IPS-18c (cell line): ENCODE data around the gene GJA4.

ENCODE experiments used
- H3K4me3 ChIP-seq: 2 replicates; pipeline ENCODE4 v1.7.0; 2013; ENCODE audit warnings: low read depth, mild to moderate bottlenecking, low read length, moderate library complexity; ENCODE audit not compliant: insufficient read depth
- H3K9me3 ChIP-seq: one replicate; pipeline ENCODE4 v1.6.1; 2013; ENCODE audit warnings: mild to moderate bottlenecking, low read length, moderate library complexity; ENCODE audit not compliant: control insufficient read depth, insufficient read depth

Gene GJA4

DNA sequence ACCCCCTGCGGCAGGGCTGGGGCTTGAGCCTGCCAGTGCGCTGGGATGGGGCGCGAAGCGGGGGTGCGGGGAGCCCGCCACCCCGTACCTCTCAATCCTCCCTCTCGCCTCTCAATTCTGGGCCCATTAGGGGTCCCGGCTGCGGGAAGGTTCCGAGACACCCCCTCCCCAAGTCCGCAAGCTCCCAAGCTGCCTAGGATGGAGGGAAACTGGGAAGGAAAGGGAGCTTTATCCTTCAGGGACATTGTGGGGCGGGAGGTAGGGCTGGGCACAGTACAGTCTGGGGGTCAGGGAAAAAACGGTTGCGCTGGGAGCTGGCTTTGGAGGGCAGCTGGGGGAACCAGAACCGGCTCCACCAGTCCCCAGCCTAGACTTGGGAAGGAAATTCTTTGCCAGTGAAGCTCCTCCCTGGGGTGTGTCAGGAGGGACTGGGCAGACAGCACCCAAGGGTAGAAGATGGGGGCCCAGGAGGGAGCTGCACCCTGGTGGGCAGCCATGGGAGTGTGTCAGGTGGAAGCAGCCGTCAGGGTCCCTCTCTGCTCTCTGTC lies 10.9 kb upstream of the GJA4 start:
- no peaks in the 10 kb centered on the region for H3K9me3 ChIP-seq
- H3K4me3 ChIP-seq, result peak overlapping the region; percentile 63

DNA sequence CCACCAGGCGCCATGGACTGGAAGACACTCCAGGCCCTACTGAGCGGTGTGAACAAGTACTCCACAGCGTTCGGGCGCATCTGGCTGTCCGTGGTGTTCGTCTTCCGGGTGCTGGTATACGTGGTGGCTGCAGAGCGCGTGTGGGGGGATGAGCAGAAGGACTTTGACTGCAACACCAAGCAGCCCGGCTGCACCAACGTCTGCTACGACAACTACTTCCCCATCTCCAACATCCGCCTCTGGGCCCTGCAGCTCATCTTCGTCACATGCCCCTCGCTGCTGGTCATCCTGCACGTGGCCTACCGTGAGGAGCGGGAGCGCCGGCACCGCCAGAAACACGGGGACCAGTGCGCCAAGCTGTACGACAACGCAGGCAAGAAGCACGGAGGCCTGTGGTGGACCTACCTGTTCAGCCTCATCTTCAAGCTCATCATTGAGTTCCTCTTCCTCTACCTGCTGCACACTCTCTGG lies 8.0 kb upstream of the GJA4 start:
- no peak overlapping the region for H3K4me3 ChIP-seq
- no peaks in the 10 kb centered on the region for H3K9me3 ChIP-seq

DNA sequence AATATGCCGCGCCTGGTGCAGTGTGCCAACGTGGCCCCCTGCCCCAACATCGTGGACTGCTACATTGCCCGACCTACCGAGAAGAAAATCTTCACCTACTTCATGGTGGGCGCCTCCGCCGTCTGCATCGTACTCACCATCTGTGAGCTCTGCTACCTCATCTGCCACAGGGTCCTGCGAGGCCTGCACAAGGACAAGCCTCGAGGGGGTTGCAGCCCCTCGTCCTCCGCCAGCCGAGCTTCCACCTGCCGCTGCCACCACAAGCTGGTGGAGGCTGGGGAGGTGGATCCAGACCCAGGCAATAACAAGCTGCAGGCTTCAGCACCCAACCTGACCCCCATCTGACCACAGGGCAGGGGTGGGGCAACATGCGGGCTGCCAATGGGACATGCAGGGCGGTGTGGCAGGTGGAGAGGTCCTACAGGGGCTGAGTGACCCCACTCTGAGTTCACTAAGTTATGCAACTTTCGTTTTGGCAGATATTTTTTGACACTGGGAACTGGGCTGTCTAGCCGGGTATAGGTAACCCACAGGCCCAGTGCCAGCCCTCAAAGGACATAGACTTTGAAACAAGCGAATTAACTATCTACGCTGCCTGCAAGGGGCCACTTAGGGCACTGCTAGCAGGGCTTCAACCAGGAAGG lies 7.4 kb upstream of the GJA4 start:
- no peak overlapping the region for H3K4me3 ChIP-seq
- no peaks in the 10 kb centered on the region for H3K9me3 ChIP-seq

DNA sequence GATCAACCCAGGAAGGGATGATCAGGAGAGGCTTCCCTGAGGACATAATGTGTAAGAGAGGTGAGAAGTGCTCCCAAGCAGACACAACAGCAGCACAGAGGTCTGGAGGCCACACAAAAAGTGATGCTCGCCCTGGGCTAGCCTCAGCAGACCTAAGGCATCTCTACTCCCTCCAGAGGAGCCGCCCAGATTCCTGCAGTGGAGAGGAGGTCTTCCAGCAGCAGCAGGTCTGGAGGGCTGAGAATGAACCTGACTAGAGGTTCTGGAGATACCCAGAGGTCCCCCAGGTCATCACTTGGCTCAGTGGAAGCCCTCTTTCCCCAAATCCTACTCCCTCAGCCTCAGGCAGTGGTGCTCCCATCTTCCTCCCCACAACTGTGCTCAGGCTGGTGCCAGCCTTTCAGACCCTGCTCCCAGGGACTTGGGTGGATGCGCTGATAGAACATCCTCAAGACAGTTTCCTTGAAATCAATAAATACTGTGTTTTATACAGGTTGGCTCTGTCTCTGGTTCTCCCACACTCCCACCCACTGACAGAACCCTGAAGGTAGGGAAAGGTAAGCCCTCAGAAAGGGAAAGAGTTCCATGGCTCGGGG lies 6.8 kb upstream of the GJA4 start:
- no peak overlapping the region for H3K4me3 ChIP-seq
- no peaks in the 10 kb centered on the region for H3K9me3 ChIP-seq

DNA sequence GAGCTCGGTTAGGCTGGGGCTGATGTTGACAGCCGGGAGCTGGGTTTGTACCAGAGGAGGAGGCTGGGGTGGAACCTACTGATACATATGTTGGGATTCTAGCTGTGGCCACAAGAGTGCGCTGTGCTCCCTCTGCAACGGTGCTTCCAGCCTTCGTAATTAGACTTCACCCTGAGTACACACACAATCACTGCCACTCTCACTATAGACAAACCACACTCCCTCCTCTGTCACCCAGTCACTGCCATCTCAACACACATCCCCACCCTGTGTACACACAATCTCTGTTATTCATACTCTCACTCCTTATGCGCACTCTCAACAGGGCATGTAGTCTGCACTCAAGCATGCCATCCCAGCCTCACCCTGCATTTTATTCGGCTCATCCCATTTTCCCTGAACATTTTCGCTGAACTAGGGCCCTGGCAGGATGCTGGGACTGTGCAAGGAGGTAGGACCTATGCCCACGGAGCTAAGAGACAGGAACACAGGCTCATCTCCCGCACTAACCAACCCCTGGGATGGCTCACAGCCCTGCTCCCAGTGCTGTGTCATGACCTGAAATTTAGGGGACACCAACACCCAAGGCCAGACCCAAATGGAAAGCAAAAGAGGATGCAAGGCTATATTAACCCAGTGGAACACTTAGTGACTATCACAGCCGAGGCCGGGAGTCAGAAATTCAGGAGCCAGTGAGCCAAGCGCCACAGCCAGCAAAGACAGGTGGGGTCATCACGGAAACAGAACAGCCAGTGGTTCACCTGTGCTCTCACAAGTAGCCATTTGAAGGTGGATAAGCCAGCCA lies 6.1 kb upstream of the GJA4 start:
- Histone ChIP-seq H3K9me3 (no peaks in the 10 kb centered on the region), H3K4me3 (no peak overlapping the region)

DNA sequence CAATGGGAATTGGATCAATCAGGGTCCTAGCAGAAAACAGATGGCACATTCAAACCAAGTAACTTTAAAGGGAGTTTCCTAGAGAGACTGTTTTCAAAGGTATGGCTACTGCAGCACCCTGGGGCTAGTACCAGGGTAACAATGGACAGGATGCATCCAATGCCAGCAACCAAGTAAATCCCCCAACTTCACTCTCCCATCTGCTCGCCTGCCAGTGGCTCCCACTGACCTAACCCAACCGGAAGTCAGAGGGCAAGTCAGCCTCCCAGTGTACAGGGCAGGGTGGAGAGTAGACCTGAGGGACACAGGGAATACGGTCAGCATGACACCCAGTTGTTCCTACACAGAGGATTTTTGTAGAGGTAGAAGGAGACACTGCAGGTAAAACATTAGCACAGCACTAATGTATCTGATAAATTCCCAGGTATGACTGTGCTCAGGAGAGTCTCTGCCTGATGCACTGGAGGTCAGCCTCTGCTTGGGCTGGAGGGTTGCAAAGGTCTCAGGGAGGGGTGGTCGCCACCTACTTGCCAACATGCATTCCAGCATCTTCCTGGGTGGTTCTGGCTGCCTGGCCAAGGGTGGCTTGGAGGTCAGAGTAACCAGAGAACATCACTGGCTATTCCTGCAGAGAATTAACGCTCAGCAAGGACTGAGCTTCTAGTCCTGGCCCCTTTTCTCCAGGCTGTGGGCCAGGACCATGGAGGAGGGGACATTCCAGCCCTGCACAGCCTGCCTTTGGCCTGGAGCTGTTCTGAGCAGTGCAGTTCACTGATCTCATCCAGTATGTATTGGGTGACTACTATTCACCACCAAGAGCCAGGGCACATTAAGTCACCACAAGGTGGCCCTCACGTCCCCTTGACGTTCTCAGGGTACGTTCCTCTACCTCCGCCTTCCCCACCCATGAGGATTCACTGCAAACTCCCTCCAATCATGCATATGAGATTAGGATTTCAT lies 5.1 kb upstream of the GJA4 start:
- no peak overlapping the region for H3K4me3 ChIP-seq
- no peaks in the 10 kb centered on the region for H3K9me3 ChIP-seq

DNA sequence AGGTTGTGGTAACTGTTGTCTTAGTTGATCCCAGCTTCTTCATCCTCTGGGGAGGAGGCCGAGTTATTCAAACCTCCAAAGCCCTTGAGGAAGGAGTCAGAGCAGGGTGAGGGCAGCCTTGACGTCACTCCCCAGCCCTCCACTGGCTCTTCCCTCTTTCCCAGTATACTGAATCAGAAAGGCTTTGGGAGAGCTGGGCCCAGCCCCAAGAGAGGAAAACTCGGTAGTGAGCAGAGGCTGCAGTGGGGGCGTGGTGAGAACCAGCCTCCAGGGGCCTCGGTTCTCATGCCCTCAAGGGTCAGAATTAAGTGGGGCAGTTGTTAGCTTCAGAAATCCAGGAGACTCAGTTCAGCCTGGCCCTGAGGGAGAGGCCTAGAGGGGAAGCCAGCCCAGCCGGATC lies 1.8 kb upstream of the GJA4 start:
- Histone ChIP-seq H3K4me3 (no peak overlapping the region), H3K9me3 (no peaks in the 10 kb centered on the region)

DNA sequence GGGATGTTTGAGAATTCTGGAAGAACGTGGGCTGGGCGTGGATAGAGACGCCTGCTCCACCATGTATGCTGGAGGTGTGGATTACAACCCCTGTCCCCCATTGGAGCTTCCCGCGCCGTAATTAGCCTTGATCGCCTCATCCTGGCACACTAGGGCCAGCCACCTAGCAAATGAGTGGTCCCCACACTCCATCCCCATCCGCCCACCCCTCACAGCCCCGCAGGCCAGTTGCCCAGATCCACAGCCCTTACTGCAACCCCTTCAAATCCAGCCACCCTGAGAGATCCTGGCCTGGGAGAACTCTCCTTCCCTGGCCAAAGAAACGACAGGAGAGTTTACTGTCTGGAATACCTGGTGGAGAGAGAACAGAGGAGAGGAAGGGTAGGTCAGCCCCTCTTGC lies 375 bp upstream of the GJA4 start:
- no peaks in the 10 kb centered on the region for H3K9me3 ChIP-seq
- peak overlapping the region; percentile 28 for H3K4me3 ChIP-seq

DNA sequence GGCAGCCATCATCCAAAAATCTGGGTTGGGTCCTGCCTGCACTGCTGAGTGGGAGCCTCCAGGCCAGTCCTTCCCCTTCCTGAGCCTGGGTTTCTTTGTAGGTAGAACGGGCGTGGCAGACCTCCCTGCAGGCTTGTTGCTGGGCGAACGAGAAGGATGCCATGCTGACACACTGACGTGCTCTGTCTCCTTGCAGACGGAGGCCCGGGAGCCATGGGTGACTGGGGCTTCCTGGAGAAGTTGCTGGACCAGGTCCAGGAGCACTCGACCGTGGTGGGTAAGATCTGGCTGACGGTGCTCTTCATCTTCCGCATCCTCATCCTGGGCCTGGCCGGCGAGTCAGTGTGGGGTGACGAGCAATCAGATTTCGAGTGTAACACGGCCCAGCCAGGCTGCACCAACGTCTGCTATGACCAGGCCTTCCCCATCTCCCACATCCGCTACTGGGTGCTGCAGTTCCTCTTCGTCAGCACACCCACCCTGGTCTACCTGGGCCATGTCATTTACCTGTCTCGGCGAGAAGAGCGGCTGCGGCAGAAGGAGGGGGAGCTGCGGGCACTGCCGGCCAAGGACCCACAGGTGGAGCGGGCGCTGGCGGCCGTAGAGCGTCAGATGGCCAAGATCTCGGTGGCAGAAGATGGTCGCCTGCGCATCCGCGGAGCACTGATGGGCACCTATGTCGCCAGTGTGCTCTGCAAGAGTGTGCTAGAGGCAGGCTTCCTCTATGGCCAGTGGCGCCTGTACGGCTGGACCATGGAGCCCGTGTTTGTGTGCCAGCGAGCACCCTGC lies 1.4 kb downstream of the GJA4 start:
- no peak overlapping the region for H3K4me3 ChIP-seq
- H3K9me3 ChIP-seq, result no peaks in the 10 kb centered on the region

DNA sequence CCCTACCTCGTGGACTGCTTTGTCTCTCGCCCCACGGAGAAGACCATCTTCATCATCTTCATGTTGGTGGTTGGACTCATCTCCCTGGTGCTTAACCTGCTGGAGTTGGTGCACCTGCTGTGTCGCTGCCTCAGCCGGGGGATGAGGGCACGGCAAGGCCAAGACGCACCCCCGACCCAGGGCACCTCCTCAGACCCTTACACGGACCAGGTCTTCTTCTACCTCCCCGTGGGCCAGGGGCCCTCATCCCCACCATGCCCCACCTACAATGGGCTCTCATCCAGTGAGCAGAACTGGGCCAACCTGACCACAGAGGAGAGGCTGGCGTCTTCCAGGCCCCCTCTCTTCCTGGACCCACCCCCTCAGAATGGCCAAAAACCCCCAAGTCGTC lies 2.0 kb downstream of the GJA4 start:
- Histone ChIP-seq H3K4me3 (no peak overlapping the region), H3K9me3 (no peaks in the 10 kb centered on the region)

DNA sequence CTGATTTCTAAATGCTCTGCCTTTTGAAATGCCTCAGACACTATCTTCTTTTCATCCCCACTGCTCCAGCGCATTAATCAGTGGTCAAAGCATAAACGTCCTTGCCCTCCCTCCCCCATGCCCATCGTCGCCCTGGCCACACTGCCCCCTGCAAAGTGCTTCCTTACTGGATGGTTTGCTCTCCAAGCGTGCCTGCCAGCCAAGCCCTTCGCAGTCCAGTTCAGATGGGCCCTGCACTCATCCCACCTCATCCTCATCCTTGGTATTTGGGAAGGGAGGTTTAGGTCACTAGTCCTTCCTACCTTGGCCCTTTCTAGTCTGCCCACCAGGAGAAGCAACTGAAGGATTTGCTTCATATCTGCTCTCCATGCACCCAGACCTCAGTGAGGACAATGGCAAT lies 3.1 kb downstream of the GJA4 start:
- Histone ChIP-seq H3K9me3 (no peaks in the 10 kb centered on the region), H3K4me3 (no peak overlapping the region)

DNA sequence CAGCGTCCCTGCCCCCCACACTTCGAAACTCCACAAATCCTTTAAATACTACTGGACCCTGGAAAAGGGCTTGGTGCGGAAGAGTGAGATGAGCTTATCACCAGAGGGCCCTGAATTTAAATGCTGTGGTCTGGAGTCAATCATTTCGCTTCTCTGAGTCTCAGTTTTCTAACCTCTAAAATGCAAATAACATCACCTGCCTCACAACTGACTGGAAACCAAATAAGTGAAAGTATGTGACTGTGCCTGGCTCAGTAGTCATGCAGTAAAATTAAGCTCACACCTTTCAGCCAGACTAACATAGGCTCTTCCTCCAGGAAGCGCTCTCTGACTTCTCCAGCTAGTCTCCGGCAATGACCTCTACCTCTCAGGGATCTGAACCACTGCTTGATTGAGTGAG lies 4.2 kb downstream of the GJA4 start:
- Histone ChIP-seq H3K4me3 (no peak overlapping the region), H3K9me3 (no peaks in the 10 kb centered on the region)

DNA sequence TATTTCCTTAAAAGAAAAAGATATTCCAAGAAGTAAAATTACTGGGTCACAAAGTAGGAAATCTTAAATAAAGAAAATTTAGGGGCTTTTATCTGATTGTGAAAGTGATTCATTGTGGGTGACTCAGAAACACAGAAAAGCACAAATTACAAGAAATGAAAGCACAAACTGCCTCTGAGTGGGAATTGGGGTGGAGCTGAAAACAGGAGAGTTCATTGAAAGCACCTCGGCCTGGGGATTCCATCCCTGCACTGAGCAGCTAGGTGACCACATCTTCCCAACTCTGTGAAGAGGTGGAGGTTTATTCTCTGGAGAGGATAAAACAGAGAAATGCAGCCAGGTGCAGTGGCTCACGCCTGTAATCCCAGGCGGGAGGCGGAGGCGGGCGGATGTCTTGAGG lies 7.4 kb downstream of the GJA4 start:
- peaks cover 2% of the 10 kb centered on the region for H3K9me3 ChIP-seq
- no peak overlapping the region for H3K4me3 ChIP-seq

DNA sequence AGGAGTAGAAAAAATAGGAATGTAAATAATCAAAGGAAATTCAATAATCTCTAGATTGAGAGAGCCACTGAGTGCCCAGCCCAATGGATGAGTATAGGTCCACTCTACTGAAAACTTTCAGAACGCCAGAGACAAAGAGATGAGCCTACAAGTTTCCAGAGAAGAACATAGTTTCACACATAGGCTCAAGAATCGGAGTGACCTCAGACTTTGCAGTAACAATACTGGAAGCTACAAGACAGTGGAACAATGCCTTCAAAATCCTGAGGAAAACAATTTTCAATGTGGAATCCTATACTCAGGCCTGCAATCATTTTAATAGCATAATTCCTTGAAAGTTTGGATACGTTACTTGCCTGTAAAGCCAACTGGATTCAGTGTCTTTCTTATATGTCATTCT lies 11.0 kb downstream of the GJA4 start:
- Histone ChIP-seq H3K9me3 (peaks cover 2% of the 10 kb centered on the region), H3K4me3 (no peak overlapping the region)

DNA sequence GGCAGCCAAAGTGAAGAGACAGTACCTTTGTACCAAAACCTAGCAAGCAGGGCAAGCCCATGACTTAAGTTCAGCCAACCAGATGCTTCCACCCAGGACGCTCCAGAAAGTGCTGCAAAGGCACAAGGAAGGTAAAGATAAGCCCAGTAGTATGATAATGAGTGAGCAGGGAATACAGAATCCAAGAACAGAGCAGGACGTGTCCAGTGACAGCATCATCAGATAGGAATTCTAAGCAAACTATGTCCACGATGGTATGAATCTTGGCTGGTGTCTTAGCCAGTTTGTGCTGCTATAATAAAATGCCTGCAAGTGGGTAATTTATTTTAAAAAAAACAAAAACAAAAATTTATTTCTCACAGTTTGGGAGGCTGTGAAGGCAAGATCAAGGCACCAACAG lies 13.6 kb downstream of the GJA4 start:
- H3K4me3 ChIP-seq, result no peak overlapping the region
- H3K9me3 ChIP-seq, result peaks cover 2% of the 10 kb centered on the region

DNA sequence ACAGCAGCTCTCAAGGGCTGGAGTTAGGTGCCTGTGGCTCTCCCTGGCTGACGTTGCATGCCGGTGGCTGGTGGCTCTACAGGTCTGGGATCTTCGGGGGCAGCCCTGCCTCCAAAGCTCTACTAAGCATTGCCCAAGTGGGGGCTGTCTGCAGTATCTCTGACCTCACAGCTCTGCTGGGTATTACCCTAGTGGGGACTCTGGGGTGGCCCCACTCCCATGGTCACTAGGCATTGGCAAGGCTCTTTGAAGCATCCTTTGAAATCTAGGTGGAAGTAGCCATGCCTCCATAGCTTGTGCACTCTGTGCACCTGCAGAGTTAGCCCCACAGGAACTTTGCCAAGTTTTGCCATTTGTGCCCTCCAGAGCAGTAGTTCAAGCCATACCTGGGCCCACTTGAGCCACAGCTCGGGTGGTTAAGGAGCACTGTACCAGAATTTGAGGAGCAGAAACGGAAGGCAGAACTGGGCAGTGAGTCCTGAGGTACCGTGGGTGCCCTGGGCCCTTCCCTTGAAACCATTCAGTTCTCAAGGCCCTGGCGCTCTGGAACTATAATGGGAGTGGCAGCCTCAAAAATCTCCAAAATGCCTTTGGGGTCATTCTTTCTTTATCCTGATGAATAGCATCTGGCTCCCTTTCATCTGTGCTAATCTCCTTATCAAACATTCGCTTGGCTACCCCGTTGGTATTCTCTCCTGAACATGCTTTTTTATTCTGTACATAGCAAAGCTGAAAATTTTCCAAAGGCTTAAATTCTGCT lies 15.4 kb downstream of the GJA4 start:
- Histone ChIP-seq H3K4me3 (no peak overlapping the region), H3K9me3 (peaks cover 2% of the 10 kb centered on the region)
